NK-92 (cell line): Measurements from ENCODE around the gene KTN1.

Experiments
- DNase-seq: peaks from one replicate; lab custom pipeline; 2025; ENCODE audit not compliant: unreplicated experiment; lab: John Stamatoyannopoulos, UW

KTN1 gene

GRCh38 chr14:55604900-55605418 lies 25.0 kb downstream of the KTN1 start:
- no peak for DNase-seq

- no peak for DNase-seq
Measured at GRCh38 chr14:55605793-55606192, 25.8 kb downstream of the KTN1 start.

GRCh38 chr14:55607386-55607785 lies 27.4 kb downstream of the KTN1 start:
- DNase-seq = no peak

- DNase-seq = no peak
Measured at GRCh38 chr14:55609681-55610080, 29.7 kb downstream of the KTN1 start.

- DNase-seq = no peak
Measured at GRCh38 chr14:55610713-55611370, 30.8 kb downstream of the KTN1 start.

GRCh38 chr14:55611859-55612258 lies 31.9 kb downstream of the KTN1 start:
- DNase-seq = no peak

- no peak for DNase-seq
Measured at GRCh38 chr14:55614304-55614703, 34.3 kb downstream of the KTN1 start.

- no peak for DNase-seq
Measured at GRCh38 chr14:55620277-55620676, 40.3 kb downstream of the KTN1 start.

GRCh38 chr14:55620981-55621380 lies 41.0 kb downstream of the KTN1 start:
- no peak for DNase-seq

- DNase-seq = no peak
Measured at GRCh38 chr14:55621391-55621790, 41.4 kb downstream of the KTN1 start.

GRCh38 chr14:55624913-55625312 lies 44.9 kb downstream of the KTN1 start:
- no peak for DNase-seq

GRCh38 chr14:55625481-55625880 lies 45.5 kb downstream of the KTN1 start:
- no peak for DNase-seq

GRCh38 chr14:55626131-55626530 lies 46.1 kb downstream of the KTN1 start:
- DNase-seq = no peak

- no peak for DNase-seq
Measured at GRCh38 chr14:55628426-55628825, 48.4 kb downstream of the KTN1 start.

GRCh38 chr14:55638665-55639064 lies 58.7 kb downstream of the KTN1 start:
- no peak for DNase-seq

GRCh38 chr14:55641290-55641689 lies 61.3 kb downstream of the KTN1 start:
- no peak for DNase-seq

- no peak for DNase-seq
Measured at GRCh38 chr14:55641954-55642353, 61.9 kb downstream of the KTN1 start.

GRCh38 chr14:55645145-55645544 lies 65.1 kb downstream of the KTN1 start:
- DNase-seq = no peak

- no peak for DNase-seq
Measured at GRCh38 chr14:55645845-55646832, 66.1 kb downstream of the KTN1 start.

GRCh38 chr14:55650992-55651391 lies 71.0 kb downstream of the KTN1 start:
- no peak for DNase-seq

- DNase-seq = no peak
Measured at GRCh38 chr14:55654243-55654642, 74.2 kb downstream of the KTN1 start.

GRCh38 chr14:55661029-55661428 lies 81.0 kb downstream of the KTN1 start:
- no peak for DNase-seq
